ENCODE measurements around the gene MRC2. TPM values are rescaled to one million over a fixed set of nuclear protein-coding genes. Genes with fewer than 3 reads are reported as not detected.

Gene MRC2
- total RNA-seq, 1 experiment from 2014 or later = 34.3 TPM

GRCh38 chr17:62629556-62630364, 2.3 kb downstream of the MRC2 start:
- no peaks in the 10 kb centered on the region for H3K36me3 ChIP-seq (ENCODE audit: insufficient read depth, low read length, poor library complexity, severe bottlenecking)
- peak overlapping the region; percentile 90 for H3K27ac ChIP-seq (ENCODE audit: low read depth, low read length, poor library complexity, severe bottlenecking)
- ChIA-PET POLR2A (ENCODE audit: low non-redundant PET) (no interaction called here), CTCF (no interaction called here)
- H3K4me1 ChIP-seq (ENCODE audit: insufficient read depth, low read length, poor library complexity, severe bottlenecking) = peaks cover 41% of the 10 kb centered on the region
- intact Hi-C loops (cut with micrococcal nuclease; ENCODE audit: unreplicated experiment) = no loop called here
- H3K4me3 ChIP-seq (ENCODE audit: low read depth, low read length, poor library complexity, severe bottlenecking) = peak overlapping the region; percentile 88
- DNase-seq (ENCODE audit: low spot score) = no peak
- BruUV-seq (replicated peaks) = no TSS peak
- no peak for TF ChIP-seq EZH2 (IDR thresholded peaks at IDR 0.05; ENCODE audit: borderline replicate concordance, low read depth, low read length, poor library complexity, severe bottlenecking)
- no peak for TF ChIP-seq CTCF (conservative IDR thresholded peaks at IDR 0.05; ENCODE audit: low read depth, low read length)
- H3K27me3 ChIP-seq (replicated peaks; ENCODE audit: insufficient read depth, low read depth, low read length, poor library complexity) = no peaks in the 10 kb centered on the region
- H3K9me3 ChIP-seq (ENCODE audit: low read depth, low read length, poor library complexity, severe bottlenecking) = no peaks in the 10 kb centered on the region

GRCh38 chr17:62630365-62631085, 3.1 kb downstream of the MRC2 start:
- Histone ChIP-seq H3K9me3 (ENCODE audit: low read depth, low read length, poor library complexity, severe bottlenecking) (no peaks in the 10 kb centered on the region), H3K36me3 (ENCODE audit: insufficient read depth, low read length, poor library complexity, severe bottlenecking) (no peaks in the 10 kb centered on the region), H3K4me1 (ENCODE audit: insufficient read depth, low read length, poor library complexity, severe bottlenecking) (peaks cover 41% of the 10 kb centered on the region), H3K4me3 (ENCODE audit: low read depth, low read length, poor library complexity, severe bottlenecking) (no peak overlapping the region), H3K27me3 (replicated peaks; ENCODE audit: insufficient read depth, low read depth, low read length, poor library complexity) (no peaks in the 10 kb centered on the region), H3K27ac (ENCODE audit: low read depth, low read length, poor library complexity, severe bottlenecking) (peak overlapping the region; percentile 37)
- CTCF ChIA-PET = no interaction called here
- intact Hi-C loops (cut with micrococcal nuclease; ENCODE audit: unreplicated experiment) = no loop called here
- no peak for TF ChIP-seq CTCF (conservative IDR thresholded peaks at IDR 0.05; ENCODE audit: low read depth, low read length)
- no peak for TF ChIP-seq EZH2 (IDR thresholded peaks at IDR 0.05; ENCODE audit: borderline replicate concordance, low read depth, low read length, poor library complexity, severe bottlenecking)
- no peak for DNase-seq (ENCODE audit: low spot score)
- POLR2A ChIA-PET (ENCODE audit: low non-redundant PET) = no interaction called here
- no TSS peak for BruUV-seq (replicated peaks)

- no peaks in the 10 kb centered on the region for H3K9me3 ChIP-seq (ENCODE audit: low read depth, low read length, poor library complexity, severe bottlenecking)
- H3K36me3 ChIP-seq (ENCODE audit: insufficient read depth, low read length, poor library complexity, severe bottlenecking) = no peaks in the 10 kb centered on the region
- ChIA-PET CTCF (no interaction called here), POLR2A (ENCODE audit: low non-redundant PET) (no interaction called here)
- no peak for DNase-seq (ENCODE audit: low spot score)
- H3K4me3 ChIP-seq (ENCODE audit: low read depth, low read length, poor library complexity, severe bottlenecking) = no peak overlapping the region
- TF ChIP-seq CTCF (conservative IDR thresholded peaks at IDR 0.05; ENCODE audit: low read depth, low read length) = no peak
- no peak for TF ChIP-seq EZH2 (IDR thresholded peaks at IDR 0.05; ENCODE audit: borderline replicate concordance, low read depth, low read length, poor library complexity, severe bottlenecking)
- peak overlapping the region; percentile 37 for H3K27ac ChIP-seq (ENCODE audit: low read depth, low read length, poor library complexity, severe bottlenecking)
- intact Hi-C loops (cut with micrococcal nuclease; ENCODE audit: unreplicated experiment) = no loop called here
- no TSS peak for BruUV-seq (replicated peaks)
- H3K27me3 ChIP-seq (replicated peaks; ENCODE audit: insufficient read depth, low read depth, low read length, poor library complexity) = no peaks in the 10 kb centered on the region
- H3K4me1 ChIP-seq (ENCODE audit: insufficient read depth, low read length, poor library complexity, severe bottlenecking) = peaks cover 41% of the 10 kb centered on the region
Observed at GRCh38 chr17:62631086-62631935, 3.8 kb downstream of the MRC2 start.
